ENCODE results near the gene MYO16. TPM values are rescaled to one million over a fixed set of nuclear protein-coding genes. Genes with fewer than 3 reads are reported as not detected.
A peak's percentile ranks its signal among the peaks of the same experiment; 100 is the strongest.

MYO16 gene
- total and polyA plus RNA-seq, 7 donors: 0.01 to 0.46 (median 0.30) TPM

DNA sequence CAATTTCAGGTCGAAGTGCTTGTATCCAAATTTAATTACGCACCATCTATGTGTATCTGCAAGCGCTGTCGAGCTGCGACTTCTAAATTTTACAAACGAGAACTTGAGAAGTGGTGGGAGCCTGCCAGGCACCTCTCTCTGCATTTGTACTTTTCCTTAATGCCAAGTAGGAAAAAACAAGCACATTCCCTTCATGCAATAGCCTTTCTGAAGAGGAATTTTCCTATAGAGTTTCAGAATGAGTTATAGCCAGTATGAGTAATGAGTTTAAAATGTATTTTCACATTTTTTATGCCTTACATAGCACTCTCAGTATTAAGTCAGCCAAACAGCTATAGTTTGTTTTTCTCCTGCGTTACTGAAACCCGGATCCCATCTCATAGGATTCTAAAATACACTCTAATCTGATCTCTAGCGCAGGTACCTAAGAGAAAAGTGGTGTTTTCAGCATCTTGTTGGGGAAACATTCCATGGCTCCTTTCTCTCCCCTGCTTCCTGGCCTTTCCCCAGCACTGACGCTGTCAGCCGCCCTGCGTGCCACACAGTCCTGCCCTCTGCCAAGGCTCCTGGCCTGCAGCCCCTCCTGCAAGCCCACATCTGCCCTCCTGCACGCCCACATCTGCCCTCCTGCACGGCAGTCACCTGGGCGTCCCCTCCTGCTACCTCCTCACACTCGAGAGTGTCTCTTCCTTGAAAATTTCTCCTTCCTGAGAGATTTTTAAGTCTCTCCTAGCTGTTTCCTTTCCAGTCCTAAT is 526.9 kb downstream of the MYO16 start:
- H3K4me1 ChIP-seq: peaks cover 10% of the 10 kb centered on the region
- DNase-seq (no peak), ATAC-seq (peak; percentile 33 to 66 (median 48))
- no peak overlapping the region for H3K27ac ChIP-seq
- no peaks in the 10 kb centered on the region for H3K9me3 ChIP-seq
- WGBS, 3 donors: 25 to 43% (median 29%) methylated on average over 16 of the region's 16 CpGs
- no peak for TF ChIP-seq CTCF (IDR thresholded peaks at IDR 0.05)
- H3K36me3 ChIP-seq (ENCODE audit: insufficient read depth in 1 of 2, low read depth in 1 of 2): no peaks in the 10 kb centered on the region
- no peak overlapping the region for H3K4me3 ChIP-seq
- peaks cover 0 to 2% (median 0%) of the 10 kb centered on the region in 3 donors for H3K27me3 ChIP-seq (ENCODE audit: insufficient read depth in 3 of 3, low read length in 2 of 3)
- intact Hi-C loops (cut with DNase I): loop anchor here in 1 of 2 donors (5.0 kb wide), 1 partner anchor 711 kb away; no protein-coding TSS in a partner anchor

- no peaks in the 10 kb centered on the region for H3K9me3 ChIP-seq
- no peak for TF ChIP-seq CTCF (IDR thresholded peaks at IDR 0.05)
- H3K4me1 ChIP-seq: peaks cover 10% of the 10 kb centered on the region
- DNase-seq (no peak), ATAC-seq (no peak)
- peaks cover 0 to 2% (median 0%) of the 10 kb centered on the region in 3 donors for H3K27me3 ChIP-seq (ENCODE audit: insufficient read depth in 3 of 3, low read length in 2 of 3)
- H3K4me3 ChIP-seq: no peak overlapping the region
- no peaks in the 10 kb centered on the region for H3K36me3 ChIP-seq (ENCODE audit: insufficient read depth in 1 of 2, low read depth in 1 of 2)
- no peak overlapping the region for H3K27ac ChIP-seq
- WGBS, 3 donors: 57 to 71% (median 59%) methylated on average over 5 of the region's 5 CpGs
- intact Hi-C loops (cut with DNase I): loop anchor here in 1 of 2 donors (5.0 kb wide), 1 partner anchor 710 kb away; no protein-coding TSS in a partner anchor
These were observed 527.9 kb downstream of the MYO16 start for GRCh38 chr13:109157275-109157674.

- no peak for DNase-seq
- 86 to 94% (median 94%) methylated on average over 3 of the region's 3 CpGs for WGBS, 3 donors
These were observed 529.0 kb downstream of the MYO16 start for GRCh38 chr13:109158383-109158782.

DNA sequence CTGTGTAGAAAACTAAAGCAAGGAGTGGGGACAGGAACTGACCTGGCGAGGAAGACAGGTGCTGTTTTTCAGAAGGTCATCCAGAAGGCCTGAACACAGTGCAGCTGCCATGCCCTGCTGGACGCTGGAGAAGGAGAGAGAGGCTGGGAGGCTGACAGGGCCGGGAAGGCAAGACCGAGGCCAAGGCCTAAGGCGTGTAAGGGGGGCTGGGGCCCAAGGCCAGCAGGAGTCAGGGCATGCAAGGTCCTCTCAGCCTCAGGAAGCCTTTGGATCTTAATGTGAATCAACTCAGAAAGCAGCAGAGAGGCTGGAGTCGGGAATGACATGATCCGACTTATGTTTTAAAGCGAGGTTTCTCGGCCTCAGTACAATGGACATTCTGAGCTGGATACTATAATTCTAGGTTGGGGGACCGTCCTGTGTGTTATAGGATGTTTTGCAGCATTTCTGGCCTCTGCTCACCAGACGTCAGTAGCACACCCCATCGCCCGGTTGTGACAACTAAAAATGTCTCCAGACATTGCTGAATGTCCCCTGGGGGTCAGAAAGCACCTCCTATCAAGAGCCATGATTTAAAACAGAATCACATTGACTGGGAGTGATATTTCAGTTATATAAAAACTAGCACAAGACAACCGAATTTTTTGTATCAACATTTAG is 530.4 kb downstream of the MYO16 start:
- 67 to 73% (median 69%) methylated on average over 14 of the region's 14 CpGs for WGBS, 3 donors
- Histone ChIP-seq H3K36me3 (ENCODE audit: insufficient read depth in 1 of 2, low read depth in 1 of 2) (no peaks in the 10 kb centered on the region), H3K4me3 (no peak overlapping the region), H3K4me1 (peaks cover 10% of the 10 kb centered on the region), H3K9me3 (no peaks in the 10 kb centered on the region), H3K27me3 (ENCODE audit: insufficient read depth in 3 of 3, low read length in 2 of 3) (no peaks in the 10 kb centered on the region), H3K27ac (no peak overlapping the region)
- intact Hi-C loops (cut with DNase I): loop anchor here in 1 of 2 donors (5.0 kb wide), 1 partner anchor 708 kb away; no protein-coding TSS in a partner anchor
- ATAC-seq (peak in 3 of 4 donors; percentile 23 to 40 (median 37)), DNase-seq (no peak)
- no peak for TF ChIP-seq CTCF (IDR thresholded peaks at IDR 0.05)

More at GRCh38 chr13:109158383-109158782, 529.0 kb downstream of the MYO16 start:
- Histone ChIP-seq H3K36me3 (ENCODE audit: insufficient read depth in 1 of 2, low read depth in 1 of 2) (no peaks in the 10 kb centered on the region), H3K27me3 (ENCODE audit: insufficient read depth in 3 of 3, low read length in 2 of 3) (peaks cover 0 to 2% (median 0%) of the 10 kb centered on the region in 3 donors), H3K27ac (no peak overlapping the region), H3K4me1 (peaks cover 10% of the 10 kb centered on the region), H3K9me3 (no peaks in the 10 kb centered on the region), H3K4me3 (no peak overlapping the region)
- TF ChIP-seq CTCF (IDR thresholded peaks at IDR 0.05): no peak
- no peak for ATAC-seq
- intact Hi-C loops (cut with DNase I): loop anchor here in 1 of 2 donors (5.0 kb wide), 1 partner anchor 709 kb away; no protein-coding TSS in a partner anchor

All from psoas muscle (tissue), 8 donors.